DMS114 treated with DMSO at 0.1 percent for 48 hours (cell line): ENCODE results near the gene KLHDC3.

ENCODE experiments used
- DNase-seq: peaks from one replicate; lab custom pipeline; 2025; ENCODE audit not compliant: unreplicated experiment; lab: John Stamatoyannopoulos, UW

The KLHDC3 gene, protein sequence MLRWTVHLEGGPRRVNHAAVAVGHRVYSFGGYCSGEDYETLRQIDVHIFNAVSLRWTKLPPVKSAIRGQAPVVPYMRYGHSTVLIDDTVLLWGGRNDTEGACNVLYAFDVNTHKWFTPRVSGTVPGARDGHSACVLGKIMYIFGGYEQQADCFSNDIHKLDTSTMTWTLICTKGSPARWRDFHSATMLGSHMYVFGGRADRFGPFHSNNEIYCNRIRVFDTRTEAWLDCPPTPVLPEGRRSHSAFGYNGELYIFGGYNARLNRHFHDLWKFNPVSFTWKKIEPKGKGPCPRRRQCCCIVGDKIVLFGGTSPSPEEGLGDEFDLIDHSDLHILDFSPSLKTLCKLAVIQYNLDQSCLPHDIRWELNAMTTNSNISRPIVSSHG

DNA sequence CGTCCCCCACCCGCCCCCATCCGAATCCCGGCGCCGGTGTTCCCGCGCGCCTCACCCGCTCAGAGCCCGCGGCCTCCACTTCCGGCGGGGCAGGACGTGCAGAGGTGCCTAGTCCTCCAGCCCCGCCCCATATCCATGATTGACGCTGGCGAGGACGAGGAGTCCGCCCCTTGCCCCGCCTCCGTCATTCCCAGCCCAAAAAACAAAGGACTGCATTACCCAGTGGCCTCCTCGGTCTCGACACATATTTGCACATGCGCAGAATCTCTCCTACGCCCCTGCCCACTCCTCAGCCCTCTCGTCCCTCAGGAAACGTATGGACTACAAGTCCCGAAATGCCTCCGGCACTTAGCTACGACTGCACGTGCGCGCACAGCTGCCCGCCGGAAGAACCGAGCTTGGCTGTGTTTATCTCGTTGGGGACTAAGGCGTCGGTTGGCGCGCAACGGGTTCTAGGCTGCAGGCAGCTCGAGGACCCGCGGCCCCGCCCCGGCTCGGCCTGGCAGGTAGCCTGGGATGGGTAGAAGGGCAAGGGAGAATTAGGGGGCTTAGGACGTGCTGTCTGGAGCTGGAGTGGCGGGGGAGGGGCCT lies at the start of gene KLHDC3, which contains the start of gene MEA1:
KLHDC3 (plus strand) TSS at position 407 of the 591 bp plus-strand sequence. CDS start 2,944 bp downstream, outside the sequence.
MEA1 (minus strand) TSS at position 104 of the 591 bp plus-strand sequence. CDS start 133 bp downstream, outside the sequence.
- peak; percentile 100 for DNase-seq

DNA sequence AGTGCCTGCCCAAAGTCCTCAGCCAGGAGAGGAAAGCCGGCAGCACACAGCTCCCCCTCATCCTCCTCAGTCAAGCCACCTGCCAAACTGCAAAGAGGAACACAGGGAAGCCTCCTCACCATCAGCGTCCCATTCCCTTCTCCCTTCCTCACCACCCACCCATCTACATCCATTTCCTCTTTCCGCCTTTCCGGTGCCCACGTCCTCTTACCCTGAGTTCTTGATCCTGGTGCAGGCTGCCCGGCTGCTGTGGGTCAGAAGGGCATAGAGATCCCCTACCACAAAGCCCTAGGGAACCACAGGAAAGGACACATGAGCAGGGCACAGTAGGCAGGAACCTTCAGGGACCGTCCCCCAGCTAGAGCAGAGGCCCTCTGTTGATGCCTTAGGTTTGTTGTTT lies 47.5 kb upstream of the KLHDC3 start:
- DNase-seq = no peak

- DNase-seq = no peak
Observed at GRCh38 chr6:42967228-42967627, 46.8 kb upstream of the KLHDC3 start.

DNA sequence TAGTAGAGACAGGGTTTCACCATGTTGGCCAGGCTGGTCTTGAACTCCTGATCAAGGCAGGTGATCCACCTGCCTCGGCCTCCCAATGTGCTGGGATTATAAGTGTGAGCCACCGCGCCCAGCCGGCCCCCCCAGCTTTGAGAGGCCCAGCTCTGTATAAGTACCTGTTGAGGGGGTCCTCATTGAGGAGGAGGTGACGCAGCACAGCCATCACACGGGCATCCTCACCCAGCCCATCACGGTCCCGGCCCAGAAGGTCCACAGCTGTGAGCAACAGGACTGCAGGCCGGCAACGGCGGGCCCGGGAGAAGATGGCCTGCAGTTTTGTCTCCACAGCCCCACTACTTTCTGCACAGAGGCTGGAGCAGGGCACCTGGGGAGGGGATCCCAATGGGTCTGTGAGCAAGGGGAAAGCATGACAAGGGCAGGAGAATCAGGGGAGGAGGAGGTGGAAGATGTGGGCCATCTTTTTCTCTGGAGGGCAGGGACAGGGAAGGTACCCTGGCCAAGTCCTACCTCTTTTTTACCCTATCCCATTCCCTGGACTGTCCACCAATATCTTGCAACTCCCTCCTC lies 45.8 kb upstream of the KLHDC3 start:
- DNase-seq = no peak

DNA sequence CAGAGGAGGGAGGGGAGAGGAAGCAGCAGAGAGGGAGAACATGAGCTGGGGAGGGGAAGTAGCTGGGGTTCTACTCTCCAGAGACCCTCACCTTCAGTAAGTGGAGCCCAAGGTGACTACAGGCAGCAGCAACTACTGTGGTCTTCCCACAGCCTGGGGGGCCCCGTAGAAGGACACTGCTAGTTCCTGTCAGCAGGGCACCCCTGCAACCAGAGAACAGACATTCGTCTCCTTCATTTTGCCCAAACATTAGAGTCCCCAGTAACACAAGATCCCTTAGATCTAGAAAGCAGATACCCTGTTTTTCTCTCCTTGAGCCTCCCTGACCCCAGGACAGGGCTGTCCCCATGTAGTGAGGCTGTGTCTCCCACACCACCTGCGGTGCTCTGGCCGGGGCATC lies 45.3 kb upstream of the KLHDC3 start:
- DNase-seq = no peak

DNA sequence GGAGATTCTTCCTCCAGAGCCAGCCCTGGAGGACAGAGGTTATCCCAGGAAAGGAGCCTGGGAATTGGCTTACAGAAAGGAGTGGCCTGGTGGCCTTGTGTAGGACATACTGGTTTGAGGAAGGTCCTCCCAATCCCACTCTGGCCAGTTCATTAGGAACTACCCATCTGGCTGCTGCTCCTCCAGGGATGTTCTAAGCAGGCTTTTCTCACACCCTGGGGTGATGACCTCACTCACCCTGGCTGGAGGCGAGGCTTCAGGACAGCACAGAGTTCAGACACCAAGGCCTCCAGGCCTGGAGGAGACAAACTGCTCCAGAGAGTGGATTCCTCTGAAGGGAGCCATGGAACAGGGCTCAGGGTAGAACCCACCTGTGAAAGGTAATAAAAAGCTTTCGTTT lies 44.6 kb upstream of the KLHDC3 start:
- DNase-seq = no peak

- no peak for DNase-seq
Observed at GRCh38 chr6:42969934-42970333, 44.1 kb upstream of the KLHDC3 start.

DNA sequence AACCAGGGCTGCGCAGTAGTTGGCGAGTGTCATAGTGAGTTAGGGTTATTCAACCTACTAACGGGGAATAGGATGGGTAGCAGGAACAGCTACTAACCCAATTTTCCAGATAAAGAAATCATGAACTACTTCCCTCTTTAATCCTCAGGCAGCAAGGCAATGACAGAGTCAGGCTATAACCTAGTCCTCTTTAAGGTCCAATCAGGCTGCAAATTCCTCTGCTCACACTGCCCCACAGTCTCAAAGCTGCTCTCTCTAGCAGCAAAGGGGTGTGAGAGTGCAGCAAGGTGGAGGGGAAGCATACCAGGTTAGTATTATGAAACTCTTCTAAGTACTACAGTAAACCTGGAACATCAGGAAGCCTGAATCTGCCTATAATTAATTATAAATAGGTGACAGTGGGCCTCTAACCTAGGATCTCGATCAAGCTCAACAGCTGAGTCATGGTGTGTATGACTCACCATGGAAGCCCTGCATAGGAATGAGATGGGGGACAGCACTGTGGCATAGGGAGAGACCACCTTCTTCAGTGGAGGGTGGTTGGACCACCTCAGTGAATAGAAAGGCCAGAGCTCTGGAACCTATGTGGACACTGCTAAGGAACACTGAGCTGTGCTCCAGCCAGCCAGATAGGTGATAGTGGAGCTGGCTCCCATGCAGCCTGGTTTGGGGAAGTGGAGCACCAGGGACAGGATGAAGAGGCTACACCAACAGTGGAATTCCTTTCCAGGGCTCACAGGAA lies 43.0 kb upstream of the KLHDC3 start:
- no peak for DNase-seq

- no peak for DNase-seq
Observed at GRCh38 chr6:42971746-42972327, 42.2 kb upstream of the KLHDC3 start.

DNA sequence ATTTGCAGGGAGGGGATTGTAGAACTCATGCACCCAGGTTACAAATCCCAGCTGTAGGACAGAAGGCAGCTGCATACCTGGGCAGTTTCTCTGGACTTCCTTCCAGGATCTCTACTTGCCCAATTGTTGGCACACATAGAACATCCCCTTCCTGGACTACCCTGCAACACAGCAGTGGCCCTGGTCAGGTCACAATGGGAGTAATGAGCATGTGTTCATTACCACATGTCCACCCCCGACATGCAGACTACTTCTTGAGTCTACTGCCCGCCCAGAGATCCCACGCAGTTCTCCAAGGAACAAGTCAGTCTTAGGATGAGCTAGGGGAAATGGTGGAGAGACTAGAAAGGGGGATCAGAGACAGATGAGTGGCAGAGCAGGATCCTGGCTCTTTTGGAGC lies 40.1 kb upstream of the KLHDC3 start:
- no peak for DNase-seq

DNA sequence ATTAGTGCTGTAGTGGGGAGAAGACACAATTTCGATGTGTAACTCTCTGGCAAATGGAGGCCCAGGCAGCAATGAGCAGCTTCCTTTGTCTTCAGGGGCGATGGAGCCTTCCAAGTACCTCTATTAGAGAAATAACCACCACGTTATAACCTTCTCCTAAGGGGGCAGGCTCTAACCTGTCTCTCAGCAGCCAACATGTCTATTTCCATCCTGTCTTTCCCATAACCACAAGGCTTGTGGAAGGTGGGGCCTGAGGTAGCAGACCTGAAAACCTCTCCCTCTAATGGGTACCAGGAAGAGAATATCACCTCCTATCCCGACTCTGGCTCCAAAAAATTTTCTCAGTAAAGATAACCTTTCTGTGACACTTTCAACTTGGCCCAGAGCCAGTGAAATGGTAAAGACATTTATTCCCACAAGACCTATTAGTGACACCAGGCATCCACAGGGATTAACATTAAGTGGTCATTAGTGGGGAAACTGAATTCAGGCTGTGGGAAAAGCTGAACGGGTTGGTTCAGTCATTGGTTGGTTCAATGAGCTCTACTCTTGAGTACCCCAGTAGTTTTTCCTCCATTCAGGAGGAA lies 39.0 kb upstream of the KLHDC3 start:
- no peak for DNase-seq

DNA sequence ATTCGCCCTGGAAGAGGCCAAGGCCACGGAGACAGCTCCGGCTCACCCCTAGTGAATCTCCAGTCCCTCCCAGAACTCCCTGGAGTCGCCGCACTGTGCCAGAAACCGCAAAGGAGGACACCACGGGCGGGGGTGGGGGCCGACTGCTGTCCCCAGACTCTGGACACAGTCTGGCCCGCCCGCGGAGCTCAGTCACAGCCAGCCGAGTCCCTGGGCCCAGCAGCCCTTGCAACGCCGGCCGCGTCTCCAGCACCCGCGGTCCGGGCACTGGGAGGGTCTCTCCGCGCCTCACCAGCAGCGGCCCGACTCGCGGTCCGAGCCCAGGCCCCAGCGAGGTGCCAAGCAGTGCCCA lies 35.6 kb upstream of the KLHDC3 start:
- DNase-seq = no peak

DNA sequence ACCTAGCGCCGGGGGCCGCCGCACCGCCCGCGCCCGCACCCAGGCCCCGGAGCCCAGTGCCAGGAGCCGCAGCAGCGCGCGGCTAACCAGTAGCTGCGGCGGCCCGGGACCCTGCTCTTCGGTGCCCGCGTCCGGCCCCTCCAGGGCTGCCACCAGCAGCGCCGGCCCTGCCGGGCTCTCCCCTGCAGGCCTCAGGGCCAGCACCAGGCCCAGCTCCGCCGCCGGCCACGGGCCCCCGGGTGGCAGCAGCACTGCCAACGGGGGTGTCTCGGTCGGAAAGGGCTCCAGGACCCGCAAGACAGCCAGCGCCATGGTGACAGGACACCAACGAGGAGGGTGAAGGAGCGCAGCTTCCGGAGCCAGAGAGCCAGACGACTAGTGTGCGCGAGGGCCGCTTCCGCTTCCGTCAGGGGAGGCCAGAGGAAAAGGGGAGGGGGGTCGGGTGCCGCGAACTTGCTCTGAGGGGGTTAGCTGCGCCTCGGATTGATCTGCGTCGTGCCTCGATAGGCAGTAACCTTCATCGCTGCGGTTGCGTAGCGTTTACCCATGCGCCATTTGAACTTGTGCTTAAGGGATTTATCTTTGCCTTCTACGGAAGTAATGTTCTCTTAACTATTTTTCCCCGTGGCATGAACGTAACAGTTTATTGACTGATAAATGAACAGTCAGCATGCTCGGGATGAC lies 35.1 kb upstream of the KLHDC3 start, which contains the start of gene PEX6:
PEX6 (minus strand) TSS at position 343 of the 684 bp plus-strand sequence; CDS start at position 312, 31 bp downstream.
- peak; percentile 93 for DNase-seq

- peak; percentile 64 for DNase-seq
Observed at GRCh38 chr6:42979523-42980177, 34.4 kb upstream of the KLHDC3 start.

DNA sequence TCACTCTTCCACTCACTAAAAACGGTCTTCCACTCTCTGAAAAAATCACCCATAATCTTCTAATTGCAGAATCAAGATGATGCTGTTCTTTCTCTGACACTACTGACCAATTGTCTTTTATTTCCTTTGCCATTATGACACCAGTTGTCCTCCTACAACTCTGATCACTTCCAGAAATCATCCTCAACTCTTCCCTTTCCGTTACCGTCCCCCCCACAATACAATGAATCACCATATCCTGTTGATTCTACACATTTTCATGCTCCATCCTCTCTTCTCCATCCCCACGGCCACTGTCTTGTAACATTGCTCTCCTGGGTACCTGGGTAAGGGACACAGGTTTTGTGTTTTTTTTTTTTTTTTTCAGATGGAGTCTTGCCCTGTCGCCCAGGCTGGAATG lies 32.2 kb upstream of the KLHDC3 start:
- no peak for DNase-seq

GRCh38 chr6:42984001-42984923 lies 29.8 kb upstream of the KLHDC3 start, which contains the start of gene PPP2R5D:
Gene PPP2R5D, plus strand, starts transcription at chr6:42984570. Its CDS starts 108 bp downstream, at chr6:42984678.
- peak; percentile 100 for DNase-seq

GRCh38 chr6:42984924-42985475 lies 29.0 kb upstream of the KLHDC3 start:
- DNase-seq = no peak
